HepG2 (cell line): ENCODE data around the gene EPS8L3. TPM values are rescaled to one million over a fixed set of nuclear protein-coding genes. Genes with fewer than 3 reads are reported as not detected.

Source experiments
- ATAC-seq: fragments of 200-7000 bp; cut with Tn5 transposase; 3 replicates; pipeline ENCODE4 v1.9.1; 2020; ENCODE audit warnings: mild to moderate bottlenecking, moderate library complexity
- BruUV-seq: library from RNA; stranded (reverse); fragments of 400-500 nt; replicated peaks from 2 replicates; lab custom pipeline; 2021; lab: Mats Ljungman, UMichigan
- CTCF ChIA-PET: fragments of 300-600 bp; formaldehyde crosslinking; extraction: SDS; loops from one replicate; lab custom pipeline; 2021; ENCODE audit warnings: low total read pairs, inconsistent platforms, low intra/inter-chr PET ratio; lab: Yijun Ruan, JAX
- POLR2A ChIA-PET: fragments of 350-600 bp; sonication (Branson Sonifier 250); formaldehyde crosslinking; loops from one replicate; lab custom pipeline; 2020; ENCODE audit warnings: antibody characterized with exemption, inconsistent platforms; lab: Yijun Ruan, JAX
- DNase-seq: peaks from one replicate; pipeline ENCODE4 v3.0.0-alpha.2; 2015; ENCODE audit warnings: low spot score
- FAIRE-seq: peaks from 3 replicates; lab custom pipeline; 2011; peaks lifted over from hg19 to GRCh38; lab: Jason Lieb, UNC
- H2AFZ ChIP-seq: one replicate; pipeline ENCODE4 v1.6.1; 2011; ENCODE audit warnings: low read length, inconsistent platforms
- H3K27ac ChIP-seq: fragments of 300-600 bp; 3 replicates; pipeline ENCODE4 v1.8.0; 2011; ENCODE audit warnings: mixed run types, mild to moderate bottlenecking, mixed read lengths, low read length, inconsistent platforms; ENCODE audit not compliant: insufficient read depth; ENCODE audit errors: extremely low read length
- H3K27me3 ChIP-seq, 2 experiments: fragments of 200-600 bp in 1 of 2; 2 replicates in 1 of 2; 3 replicates in 1 of 2; pipeline versions ENCODE4 v1.6.0 to v1.8.0; 2011; ENCODE audit warnings: low read length in 2 of 2, mild to moderate bottlenecking in 2 of 2, moderate library complexity in 2 of 2, inconsistent platforms in 1 of 2; ENCODE audit not compliant: insufficient read depth in 2 of 2, control insufficient read depth in 1 of 2
- H3K36me3 ChIP-seq, 2 experiments: fragments of 200-600 bp in 1 of 2; replicated peaks in 1 of 2; 2 replicates in 1 of 2; 3 replicates in 1 of 2; pipeline versions ENCODE4 v1.5.1 to v1.8.0; 2011; ENCODE audit warnings: low read length in 2 of 2, inconsistent platforms in 1 of 2; ENCODE audit not compliant: insufficient read depth in 2 of 2, control insufficient read depth in 1 of 2
- H3K4me1 ChIP-seq: 2 replicates; pipeline ENCODE4 v1.5.1; 2012; ENCODE audit warnings: low read length, inconsistent platforms; ENCODE audit not compliant: insufficient read depth
- H3K4me2 ChIP-seq: 2 replicates; pipeline ENCODE4 v1.6.0; 2011; ENCODE audit warnings: low read depth, low read length, inconsistent platforms
- H3K4me3 ChIP-seq, 3 experiments: fragments of 200-600 bp in 1 of 3; sonication (generic), shearing (Covaris generic) in 1 of 3; replicated peaks in 1 of 3; 2 replicates each; pipeline ENCODE4 v1.5.1; 2011 to 2016; ENCODE audit warnings: low read length in 3 of 3, inconsistent platforms in 2 of 3, low read depth in 2 of 3, mild to moderate bottlenecking in 2 of 3, control low read depth in 1 of 3, mixed read lengths in 1 of 3; ENCODE audit not compliant: insufficient read depth in 1 of 3
- H3K79me2 ChIP-seq: one replicate; pipeline ENCODE4 v1.6.1; 2011; ENCODE audit warnings: low read length, inconsistent platforms; ENCODE audit not compliant: insufficient read depth
- H3K9ac ChIP-seq: 2 replicates; pipeline ENCODE4 v1.6.0; 2011; ENCODE audit warnings: mild to moderate bottlenecking, low read depth, low read length, inconsistent platforms; ENCODE audit not compliant: insufficient read depth
- H3K9me3 ChIP-seq: 2 replicates; pipeline ENCODE4 v1.5.1; 2012; ENCODE audit warnings: mild to moderate bottlenecking, low read length
- H4K20me1 ChIP-seq: 2 replicates; pipeline ENCODE4 v1.6.0; 2011; ENCODE audit warnings: inconsistent platforms, mild to moderate bottlenecking, low read length, moderate library complexity; ENCODE audit not compliant: insufficient read depth
- ATF4 ChIP-seq, 2 experiments: fragments of 450-650 bp in 1 of 2; sonication (generic) in 1 of 2; formaldehyde crosslinking; IDR thresholded peaks; 2 replicates each; pipeline versions ENCODE4 v1.5.0 to v1.8.0; 2020 to 2022; ENCODE audit warnings: mild to moderate bottlenecking in 1 of 2, missing genetic modification reagents in 1 of 2
- CHD4 ChIP-seq: fragments of 200-600 bp; sonication (generic); IDR thresholded peaks from 2 replicates; pipeline ENCODE4 v1.7.0; 2017; ENCODE audit warnings: mild to moderate bottlenecking, low read length, borderline replicate concordance
- HDAC1 ChIP-seq: sonication (generic); formaldehyde crosslinking; IDR thresholded peaks from 2 replicates; pipeline ENCODE4 v1.5.1; 2020; ENCODE audit warnings: mild to moderate bottlenecking, missing genetic modification reagents
- KLF15 ChIP-seq: sonication (generic); formaldehyde crosslinking; IDR thresholded peaks from 2 replicates; pipeline ENCODE4 v1.8.1; 2023; ENCODE audit warnings: borderline replicate concordance, mild to moderate bottlenecking, inconsistent platforms, missing genetic modification reagents, mixed read lengths
- PHF5A ChIP-seq: IDR thresholded peaks from one replicate; pipeline ENCODE4 v1.6.1; 2018; ENCODE audit warnings: low read depth, missing genetic modification reagents; ENCODE audit not compliant: unreplicated experiment
- SP140L ChIP-seq: sonication (generic); formaldehyde crosslinking; IDR thresholded peaks from 2 replicates; pipeline ENCODE4 v1.4.0; 2020; ENCODE audit warnings: missing genetic modification reagents, borderline replicate concordance
- SP4 ChIP-seq: sonication (generic); formaldehyde crosslinking; IDR thresholded peaks from 2 replicates; pipeline ENCODE4 v1.8.1; 2023; ENCODE audit warnings: mild to moderate bottlenecking, missing genetic modification reagents
- SRSF1 ChIP-seq: fragments of 200-400 bp; formaldehyde crosslinking; optimal IDR thresholded peaks from 2 replicates; pipeline ENCODE3; 2017; ENCODE audit warnings: mild to moderate bottlenecking, low read depth, low read length, moderate library complexity
- ZNF737 ChIP-seq: sonication (generic); formaldehyde crosslinking; IDR thresholded peaks from 2 replicates; pipeline ENCODE4 v1.5.0; 2020; ENCODE audit warnings: missing genetic modification reagents, mild to moderate bottlenecking, borderline replicate concordance
- ZNF883 ChIP-seq: sonication (generic); formaldehyde crosslinking; IDR thresholded peaks from 2 replicates; pipeline ENCODE4 v1.5.1; 2020; ENCODE audit warnings: mild to moderate bottlenecking, missing genetic modification reagents; ENCODE audit errors: not compliant biosample characterization
- WGBS: methylation state at CpG from one replicate; pipeline ENCODE4 v1.1.6; 2017; ENCODE audit warnings: low lambda C conversion rate; 5-methylcytosine and 5-hydroxymethylcytosine counted together
- in situ Hi-C: cut with HindIII; loops from 2 replicates; pipeline ENCODE4 v1.10.0; 2017; ENCODE audit warnings: low pct_unique_long_range_greater_than_20kb; ENCODE audit not compliant: extremely low pct_ligation_motif_present
- intact Hi-C: fragments of 100-400 bp; cut with micrococcal nuclease; formaldehyde crosslinking; loops from one replicate; pipeline ENCODE4 v1.10.0; 2022; ENCODE audit not compliant: unreplicated experiment
- polyA plus RNA-seq, 8 experiments: library from polyadenylated mRNA; depleted of rRNA in 3 of 8; stranded (reverse) in 7 of 8; unstranded in 1 of 8; fragments of >200 nt; fragmentation: Illumina TruSeq in 4 of 8; extraction: Trizol in 4 of 8; gene quantifications; 2 replicates each; pipeline versions ENCODE4 v1.2.1 to v1.2.3, GENCODE V29; 2011 to 2016; ENCODE audit warnings: low read depth in 4 of 8, missing spikeins in 1 of 8, mixed read lengths in 1 of 8; ENCODE audit not compliant: insufficient read depth in 1 of 8
- total RNA-seq, 5 experiments: library from RNA; depleted of rRNA; stranded (reverse); fragments of >200 nt; fragmentation: Illumina TruSeq; extraction: Trizol; gene quantifications; 2 replicates each; pipeline ENCODE4 v1.2.3, GENCODE V29; 2016; ENCODE audit warnings: low read depth in 1 of 5
- TF ChIP-seq, protein P1 (sequence below): sonication (generic); formaldehyde crosslinking; IDR thresholded peaks from 2 replicates; pipeline ENCODE4 v1.9.0; 2022; ENCODE audit warnings: low read depth, missing genetic modification reagents

The EPS8L3 gene
- total and polyA plus RNA-seq, 2 of the 13 experiments (the other 11 are each of a cell fraction or from before 2014, with no cell fraction given): 18.2 to 106 TPM

- Histone ChIP-seq H4K20me1 (no peaks in the 10 kb centered on the region), H3K79me2 (no peaks in the 10 kb centered on the region), H3K27ac (no peak overlapping the region), H3K4me3 (no peak overlapping the region), H3K36me3 (no peaks in the 10 kb centered on the region), H3K27me3 (no peaks in the 10 kb centered on the region; a peak in 1 of 5 replicates), H3K4me1 (peaks cover 31% of the 10 kb centered on the region), H2AFZ (no peak overlapping the region), H3K4me2 (no peak overlapping the region), H3K9ac (no peak overlapping the region), H3K9me3 (no peaks in the 10 kb centered on the region)
- no peak for ATAC-seq
- WGBS: 14% methylated on average over 1 of the region's 1 CpG
- ChIA-PET CTCF (no interaction called here), POLR2A (no interaction called here)
- in situ Hi-C loops: no loop called here
- TF ChIP-seq HDAC1 (CRISPR knock-in tag) (no peak), SRSF1 (no peak), SP140L (CRISPR knock-in tag) (no peak), ZNF737 (CRISPR knock-in tag) (no peak), SP4 (CRISPR knock-in tag) (no peak), ZNF883 (CRISPR knock-in tag) (no peak), CHD4 (no peak), PHF5A (CRISPR knock-in tag) (no peak), ATF4 (CRISPR knock-in tag; IDR thresholded peaks at IDR 0.05) (no peak), KLF15 (CRISPR knock-in tag) (no peak)
- TF ChIP-seq, protein P1, sequence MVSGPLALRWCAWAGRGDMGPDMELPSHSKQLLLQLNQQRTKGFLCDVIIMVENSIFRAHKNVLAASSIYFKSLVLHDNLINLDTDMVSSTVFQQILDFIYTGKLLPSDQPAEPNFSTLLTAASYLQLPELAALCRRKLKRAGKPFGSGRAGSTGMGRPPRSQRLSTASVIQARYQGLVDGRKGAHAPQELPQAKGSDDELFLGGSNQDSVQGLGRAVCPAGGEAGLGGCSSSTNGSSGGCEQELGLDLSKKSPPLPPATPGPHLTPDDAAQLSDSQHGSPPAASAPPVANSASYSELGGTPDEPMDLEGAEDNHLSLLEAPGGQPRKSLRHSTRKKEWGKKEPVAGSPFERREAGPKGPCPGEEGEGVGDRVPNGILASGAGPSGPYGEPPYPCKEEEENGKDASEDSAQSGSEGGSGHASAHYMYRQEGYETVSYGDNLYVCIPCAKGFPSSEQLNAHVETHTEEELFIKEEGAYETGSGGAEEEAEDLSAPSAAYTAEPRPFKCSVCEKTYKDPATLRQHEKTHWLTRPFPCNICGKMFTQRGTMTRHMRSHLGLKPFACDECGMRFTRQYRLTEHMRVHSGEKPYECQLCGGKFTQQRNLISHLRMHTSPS (CRISPR knock-in tag): no peak
- intact Hi-C loops: no loop called here
- no peak for FAIRE-seq
- no TSS peak for BruUV-seq
- no peak for DNase-seq
Observed at GRCh38 chr1:109726007-109726406, 37.7 kb downstream of the EPS8L3 start.
